ENCODE results near the gene RANBP10. TPM values are rescaled to one million over a fixed set of nuclear protein-coding genes. Genes with fewer than 3 reads are reported as not detected.

RANBP10 gene
- total and polyA plus RNA-seq, 2 donors (not counting 3 experiments of a cell fraction or from before 2014, with no cell fraction given), result 25.6 to 28.8 TPM

GRCh38 chr16:67779256-67780014, 26.9 kb downstream of the RANBP10 start:
- Histone ChIP-seq H4K20me1 (replicated peaks; ENCODE audit: control insufficient read depth, extremely low read depth, insufficient read depth, low read length) (no peaks in the 10 kb centered on the region), H3K27me3 (ENCODE audit: control insufficient read depth in 2 of 2, insufficient read depth in 2 of 2, low read length in 2 of 2) (no peaks in the 10 kb centered on the region), H3K4me3 (replicated peaks in 1 of 3; ENCODE audit: insufficient read depth in 1 of 3, low read depth in 1 of 3, low read length in 3 of 3) (no peak overlapping the region), H2AFZ (ENCODE audit: low read depth, low read length) (no peak overlapping the region), H3K4me1 (ENCODE audit: control insufficient read depth, extremely low read depth, insufficient read depth, low read length) (peaks cover 3% of the 10 kb centered on the region), H3K36me3 (ENCODE audit: control insufficient read depth in 2 of 2, extremely low read depth in 1 of 2, insufficient read depth in 2 of 2, low read length in 2 of 2) (peaks cover 0 to 3% of the 10 kb centered on the region in 2 experiments), H3K4me2 (ENCODE audit: insufficient read depth, low read length) (no peak overlapping the region), H3K9me3 (replicated peaks; ENCODE audit: control insufficient read depth, insufficient read depth, low read length) (no peaks in the 10 kb centered on the region), H3K9me1 (replicated peaks; ENCODE audit: control insufficient read depth, extremely low read depth, insufficient read depth, low read length) (no peaks in the 10 kb centered on the region), H3K9ac (replicated peaks; ENCODE audit: extremely low read depth, insufficient read depth, low read length) (no peak overlapping the region), H3K27ac (ENCODE audit: insufficient read depth, low read depth, low read length) (no peak overlapping the region), H3K79me2 (ENCODE audit: control insufficient read depth, insufficient read depth, low read length) (peaks cover 12% of the 10 kb centered on the region)
- FAIRE-seq (no peak), DNase-seq (ENCODE audit: low read depth, low spot score) (no peak)
- dilution Hi-C loops (cut with MboI; ENCODE audit: extremely low pct_ligation_motif_present, low sequenced_read_pairs) (no loop called here), intact Hi-C loops (cut with micrococcal nuclease) (no loop called here)
- POLR2A ChIA-PET, result interaction anchor here (0.7 kb wide), 1 partner anchor 60 kb away, joined by 3 read pairs; the partner anchor contains the start of gene GFOD2
- no TSS peak for BruUV-seq (replicated peaks)
- CTCF ChIA-PET, result interaction anchor here (1.0 to 1.5 kb wide), 2 partner anchors 37 kb away, joined by 3 read pairs; no protein-coding TSS in a partner anchor
- TF ChIP-seq MAX (IDR thresholded peaks at IDR 0.05; ENCODE audit: insufficient read depth, insufficient read length), result no peak
- no peak for TF ChIP-seq MYC (IDR thresholded peaks at IDR 0.05; ENCODE audit: low read depth, low read length)
- TF ChIP-seq POLR2AphosphoS5 (IDR thresholded peaks at IDR 0.05; ENCODE audit: insufficient read depth, low read depth, low read length), result no peak
- no peak for TF ChIP-seq EZH2 (IDR thresholded peaks at IDR 0.05; ENCODE audit: borderline replicate concordance, low read depth, low read length, severe bottlenecking)
- no peak for TF ChIP-seq JUN (IDR thresholded peaks at IDR 0.05; ENCODE audit: borderline replicate concordance, insufficient read depth, insufficient read length, low read depth)
- no peak for TF ChIP-seq CTCF (IDR thresholded peaks at IDR 0.05; ENCODE audit: extremely low read depth in 1 of 2, insufficient read depth in 1 of 2, low read depth in 1 of 2, low read length in 2 of 2)

All from endothelial cell of umbilical vein (primary cell).